ENCODE data around the gene DEK.

GRCh38 chr6:18207438-18207837 lies 56.9 kb downstream of the DEK start:
- no peak for TF ChIP-seq CTCF (conservative IDR thresholded peaks at IDR 0.05; ENCODE audit: low read length)
- TF ChIP-seq EZH2phosphoT487 (IDR thresholded peaks at IDR 0.05; ENCODE audit: borderline replicate concordance, low read depth, low read length), result no peak

All from OCI-LY7 (cell line).